NCI-H1105 (cell line): ENCODE measurements around the gene B3GALT2.
"Not testable (repeated sequence)": the region's sequence is repeated elsewhere in the genome, so short reads cannot be mapped to it uniquely, and the experiment has no call there.

ENCODE experiments used
- DNase-seq: peaks from one replicate; lab custom pipeline; 2025; lab: John Stamatoyannopoulos, UW

The B3GALT2 gene, protein sequence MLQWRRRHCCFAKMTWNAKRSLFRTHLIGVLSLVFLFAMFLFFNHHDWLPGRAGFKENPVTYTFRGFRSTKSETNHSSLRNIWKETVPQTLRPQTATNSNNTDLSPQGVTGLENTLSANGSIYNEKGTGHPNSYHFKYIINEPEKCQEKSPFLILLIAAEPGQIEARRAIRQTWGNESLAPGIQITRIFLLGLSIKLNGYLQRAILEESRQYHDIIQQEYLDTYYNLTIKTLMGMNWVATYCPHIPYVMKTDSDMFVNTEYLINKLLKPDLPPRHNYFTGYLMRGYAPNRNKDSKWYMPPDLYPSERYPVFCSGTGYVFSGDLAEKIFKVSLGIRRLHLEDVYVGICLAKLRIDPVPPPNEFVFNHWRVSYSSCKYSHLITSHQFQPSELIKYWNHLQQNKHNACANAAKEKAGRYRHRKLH

DNA sequence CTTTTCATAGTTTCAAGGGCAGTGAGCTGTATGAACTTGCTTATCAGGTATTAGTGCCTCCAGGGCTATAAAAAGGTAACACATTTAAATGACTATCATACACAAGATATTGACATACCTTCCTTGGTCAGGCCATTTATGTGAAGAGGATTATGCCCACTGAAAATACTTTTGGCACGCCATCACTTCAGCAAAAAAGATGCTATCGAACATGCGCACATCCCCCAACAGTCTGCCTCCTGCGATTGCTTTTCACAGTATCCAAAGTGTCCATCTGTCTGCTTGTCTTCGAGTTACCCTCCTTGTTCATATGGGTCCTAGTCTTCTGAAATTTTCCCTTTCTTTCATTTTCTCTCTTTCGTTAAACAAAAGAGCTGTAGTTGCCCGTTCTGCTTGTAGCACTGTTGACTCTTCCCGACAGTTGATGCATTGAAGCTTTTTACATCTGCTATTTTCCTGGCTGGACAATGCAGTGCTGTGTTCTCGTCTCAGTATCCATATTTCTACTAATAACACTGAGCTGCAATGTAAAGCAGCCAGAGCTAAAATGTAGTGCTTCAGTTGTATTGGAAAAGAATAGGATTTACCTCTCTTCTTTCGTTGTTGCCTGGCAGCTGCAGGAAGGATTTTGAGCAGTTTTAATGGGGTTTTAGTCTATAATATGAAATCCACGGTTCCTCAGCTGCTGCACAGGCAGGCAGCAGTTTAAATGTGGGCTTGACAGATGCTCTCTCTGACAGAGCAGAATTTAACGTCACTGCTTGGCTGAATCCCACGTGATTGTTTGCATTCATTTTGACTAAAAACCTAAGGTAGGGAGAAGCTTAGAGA lies at the start of gene B3GALT2:
Gene B3GALT2, minus strand, starts transcription at position 713 of the 831 bp plus-strand sequence. CDS start 5,051 bp downstream, outside the sequence.
- DNase-seq: no peak

DNA sequence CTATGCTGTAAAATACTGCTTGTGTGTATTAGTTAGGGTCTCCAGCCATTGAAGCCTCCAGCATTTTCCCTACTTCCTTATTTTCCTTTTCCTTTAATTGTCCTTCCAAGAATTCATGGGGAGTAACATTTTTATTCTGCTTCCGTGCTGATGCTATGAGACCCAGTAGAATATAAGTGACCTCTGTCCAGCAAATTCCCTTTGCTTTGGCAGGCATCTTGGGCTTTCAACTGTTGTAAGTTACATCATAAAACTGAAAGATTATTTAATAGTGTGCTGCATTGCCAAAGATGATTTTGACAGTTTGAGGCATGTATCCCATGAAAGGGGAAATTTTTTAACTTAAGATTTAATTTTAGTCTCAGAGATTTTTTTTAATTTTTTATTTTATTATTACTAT lies 48.1 kb upstream of the B3GALT2 start:
- DNase-seq: no peak

DNA sequence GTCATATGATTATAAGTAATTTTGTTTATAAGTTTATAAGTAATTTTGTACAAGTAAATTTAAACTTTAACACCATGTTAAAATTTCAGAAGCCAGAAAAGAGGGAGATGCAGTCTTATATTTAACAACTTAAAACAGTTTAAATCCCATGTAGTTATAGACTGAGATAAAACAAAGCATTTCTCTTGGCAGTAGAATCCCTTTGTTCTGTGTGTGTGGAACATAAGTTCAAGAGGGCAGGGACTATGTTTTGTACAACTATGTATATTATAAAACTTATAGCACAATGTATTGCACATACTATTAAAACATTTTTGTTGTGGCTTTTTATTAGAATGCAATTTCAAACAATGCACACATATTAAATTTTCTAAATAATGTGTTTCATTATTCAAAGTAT lies 44.7 kb upstream of the B3GALT2 start:
- not testable (repeated sequence) for DNase-seq

DNA sequence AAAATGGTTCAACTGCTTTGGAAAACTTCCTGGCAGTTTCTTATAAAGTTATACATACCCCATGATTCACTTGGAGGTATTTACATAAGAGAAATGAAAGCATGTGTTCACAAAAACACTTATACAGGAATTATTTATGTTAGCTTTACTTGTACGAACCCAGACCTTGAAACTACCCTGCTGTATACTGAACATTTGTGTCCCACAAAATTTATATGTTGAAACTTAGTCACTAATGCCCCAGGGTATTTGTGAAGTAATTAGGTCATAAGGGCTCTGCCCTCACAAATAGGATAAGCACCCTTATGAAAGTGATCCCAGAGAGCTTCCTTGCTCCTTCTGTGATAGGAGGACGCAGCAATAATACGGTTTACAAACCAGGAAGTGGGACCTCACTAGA lies 42.7 kb upstream of the B3GALT2 start:
- DNase-seq: no peak

DNA sequence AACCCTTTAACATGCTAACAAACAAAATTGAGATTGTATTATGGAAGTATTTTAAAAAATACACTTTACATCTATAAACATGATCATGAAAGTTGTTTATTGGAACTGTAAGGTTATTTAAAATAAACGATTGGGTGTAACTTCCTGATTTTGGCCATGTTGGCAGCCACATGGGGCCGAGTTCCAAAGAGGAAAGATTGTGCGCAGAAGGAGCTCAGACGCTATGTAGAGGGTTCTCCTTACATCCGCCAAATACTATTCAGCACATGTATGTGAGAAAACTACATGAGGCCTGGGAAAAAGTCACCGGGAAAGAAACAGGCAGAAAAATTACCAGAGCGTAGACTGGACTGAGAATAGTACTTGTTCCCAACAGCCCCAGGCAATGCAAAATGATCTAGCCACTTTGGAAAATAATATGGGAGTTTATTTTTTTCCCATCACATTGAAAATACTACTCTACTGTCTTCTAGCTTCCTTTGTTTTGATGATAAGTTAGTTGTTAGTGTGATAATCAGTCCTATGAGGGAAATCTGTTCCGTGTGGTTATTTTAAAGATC lies 35.7 kb upstream of the B3GALT2 start:
- no peak for DNase-seq

DNA sequence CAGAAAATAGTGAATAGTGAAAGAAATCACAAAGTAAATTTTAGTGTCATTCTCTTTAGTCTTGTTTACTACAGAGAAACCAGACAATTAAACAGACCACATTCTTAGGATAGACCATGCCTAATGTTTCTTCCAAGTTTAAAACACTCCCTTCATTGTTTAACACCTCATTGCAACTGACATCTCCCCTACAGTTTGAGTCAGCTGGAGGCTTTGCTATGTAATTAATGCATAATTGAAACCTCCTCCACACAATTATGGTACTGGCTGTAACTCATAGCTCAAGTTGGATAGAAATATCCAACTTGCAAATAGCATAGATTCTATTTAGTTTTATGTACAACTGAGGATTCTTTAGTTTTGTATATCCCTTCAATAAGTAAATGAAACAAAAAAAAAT lies 35.2 kb upstream of the B3GALT2 start:
- no peak for DNase-seq

DNA sequence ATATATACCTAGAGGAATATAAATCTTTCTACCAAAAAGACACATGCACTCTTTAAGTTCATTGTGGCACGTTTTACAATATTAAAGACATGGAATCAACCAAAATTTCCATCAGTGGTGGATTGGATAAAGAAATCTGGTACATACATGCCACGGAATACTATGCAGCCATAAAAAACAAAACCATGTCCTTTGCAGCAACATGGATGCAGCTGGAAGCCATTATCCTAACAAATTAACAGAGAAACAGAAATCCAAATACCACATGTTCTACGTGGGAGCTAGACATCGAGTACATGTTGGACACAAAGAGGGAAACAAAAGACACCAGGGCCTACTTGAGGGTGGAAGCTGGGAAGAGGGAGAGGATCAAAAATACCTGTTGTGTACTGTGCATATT lies 33.0 kb upstream of the B3GALT2 start:
- no peak for DNase-seq

DNA sequence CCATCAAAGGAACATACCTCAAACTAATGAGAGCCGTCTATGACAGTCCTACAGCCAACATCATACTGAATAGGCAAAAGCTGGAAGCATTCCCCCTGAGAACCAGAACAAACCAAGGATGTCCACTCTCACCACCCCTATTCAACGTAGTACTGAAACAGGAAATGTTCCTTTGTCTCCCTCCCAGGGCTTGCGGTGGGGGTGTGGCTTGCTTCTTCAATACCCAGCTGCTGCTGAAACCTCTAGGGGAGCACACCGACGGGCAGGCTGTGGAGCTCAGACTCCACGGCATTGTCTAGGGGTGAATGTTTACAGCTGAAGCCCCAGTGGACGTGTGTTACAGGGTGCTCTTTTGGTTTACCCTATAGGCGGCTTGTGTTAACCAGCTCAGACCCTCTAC lies 30.5 kb upstream of the B3GALT2 start:
- DNase-seq: no peak

DNA sequence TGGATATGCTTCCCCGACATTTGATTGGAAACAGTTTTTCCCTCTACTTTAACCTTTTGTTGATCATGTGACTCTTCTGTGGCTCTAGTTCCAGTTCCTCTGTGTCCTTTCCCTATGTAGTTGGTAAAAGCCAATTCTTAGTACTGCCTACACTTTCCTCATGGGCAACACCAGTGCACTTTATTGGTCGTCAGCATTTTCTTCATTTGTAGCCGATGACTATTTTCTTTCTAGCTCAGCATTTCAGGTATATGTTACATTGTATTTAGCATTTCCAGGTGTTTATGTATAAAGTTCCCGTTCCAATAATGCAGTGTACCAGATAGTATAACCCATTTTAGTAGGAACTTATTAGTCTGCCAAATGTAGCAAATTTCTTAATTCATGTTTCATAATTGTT lies 27.6 kb upstream of the B3GALT2 start:
- DNase-seq: no peak

DNA sequence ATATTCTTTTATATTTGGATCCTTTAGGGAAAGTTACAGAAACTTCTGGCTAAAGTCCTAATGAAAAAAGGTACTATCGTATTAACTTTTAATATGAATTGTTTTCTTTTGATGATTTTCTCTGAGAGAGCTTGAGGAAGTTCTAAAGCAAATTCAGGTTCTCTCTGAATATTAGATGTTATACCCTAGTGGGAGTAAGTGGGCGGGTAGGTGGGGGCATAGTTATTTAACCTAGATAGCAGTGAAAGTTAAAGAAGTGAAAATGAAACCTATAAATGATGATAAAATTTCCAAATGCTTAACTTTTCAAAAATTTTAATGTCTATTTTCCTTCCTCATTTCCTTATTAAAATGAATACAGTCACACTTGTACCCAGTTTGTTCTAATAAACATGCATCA lies 26.2 kb upstream of the B3GALT2 start:
- no peak for DNase-seq

DNA sequence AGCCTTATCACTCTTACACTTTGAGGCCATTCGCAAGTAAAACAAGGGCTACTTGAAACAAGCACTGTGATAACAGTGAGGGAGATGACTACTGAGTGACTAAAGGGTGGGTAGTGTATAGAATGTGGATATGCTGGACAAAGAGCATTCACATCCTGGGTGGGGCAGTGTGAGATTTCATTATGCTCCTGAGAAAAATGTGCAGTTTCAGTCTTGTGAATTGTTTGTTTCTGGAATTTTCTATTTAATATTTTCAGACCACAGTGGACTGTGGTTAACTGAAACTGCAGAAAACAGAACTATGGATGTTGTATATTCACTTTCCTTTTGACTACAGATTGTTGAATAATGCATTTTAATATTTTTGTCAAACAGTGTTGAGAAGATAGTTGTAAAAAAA lies 25.1 kb upstream of the B3GALT2 start:
- DNase-seq: no peak

DNA sequence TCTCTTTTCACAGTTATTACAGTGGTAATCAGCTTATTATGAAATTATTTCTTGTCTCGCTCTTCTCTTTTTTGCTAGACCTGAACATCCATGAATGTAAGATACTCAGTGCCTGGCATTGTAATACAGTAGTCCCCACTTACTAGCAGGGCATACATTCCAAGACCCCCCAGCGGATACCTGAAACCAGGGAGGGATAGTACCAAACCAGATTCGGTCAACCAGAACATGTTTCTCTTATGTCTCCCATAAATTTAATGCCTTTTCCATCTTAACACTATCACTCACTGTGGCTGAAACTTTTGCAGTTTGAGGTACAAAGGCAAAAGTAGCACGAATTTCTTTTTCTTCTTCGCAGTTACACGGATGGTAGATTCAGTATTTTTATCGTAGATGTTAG lies 24.6 kb upstream of the B3GALT2 start:
- no peak for DNase-seq

DNA sequence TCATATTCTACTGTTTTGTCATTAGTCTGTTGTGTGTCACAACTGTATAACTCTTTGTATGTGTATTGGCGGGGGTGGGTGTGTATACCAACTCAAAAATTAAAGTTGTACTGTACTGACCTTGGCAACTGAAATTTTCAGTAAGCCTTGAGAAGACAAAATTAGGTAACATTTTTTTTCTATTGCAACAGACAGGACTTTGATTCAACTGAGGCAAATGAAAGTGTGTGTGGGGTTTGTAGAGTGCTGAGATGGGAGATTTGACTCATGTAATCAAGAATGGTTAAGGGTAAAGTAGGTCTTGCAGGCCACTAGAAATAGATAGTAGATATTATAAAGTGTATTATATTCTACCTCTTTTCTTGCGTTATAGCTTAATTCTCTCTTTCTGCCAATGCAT lies 14.6 kb upstream of the B3GALT2 start:
- DNase-seq: no peak

DNA sequence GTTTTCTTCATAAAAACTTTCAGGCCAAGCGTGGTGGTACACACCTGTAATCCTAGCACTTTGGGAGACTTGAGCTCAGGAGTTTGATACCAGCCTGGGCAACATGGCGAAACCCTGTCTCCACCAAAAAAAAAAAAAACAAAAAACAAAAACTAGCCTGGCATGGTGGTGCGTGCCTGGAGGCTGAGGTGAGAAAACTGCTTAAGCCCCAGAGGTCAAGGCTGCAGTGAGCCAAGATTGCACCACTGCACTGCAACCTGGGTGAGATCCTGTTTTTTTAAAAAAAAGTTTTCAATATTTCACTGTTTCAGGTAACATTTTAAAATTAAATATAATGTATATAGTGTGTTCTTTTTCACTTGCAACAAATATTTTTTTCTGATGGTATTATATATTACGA lies 13.5 kb upstream of the B3GALT2 start:
- no peak for DNase-seq

DNA sequence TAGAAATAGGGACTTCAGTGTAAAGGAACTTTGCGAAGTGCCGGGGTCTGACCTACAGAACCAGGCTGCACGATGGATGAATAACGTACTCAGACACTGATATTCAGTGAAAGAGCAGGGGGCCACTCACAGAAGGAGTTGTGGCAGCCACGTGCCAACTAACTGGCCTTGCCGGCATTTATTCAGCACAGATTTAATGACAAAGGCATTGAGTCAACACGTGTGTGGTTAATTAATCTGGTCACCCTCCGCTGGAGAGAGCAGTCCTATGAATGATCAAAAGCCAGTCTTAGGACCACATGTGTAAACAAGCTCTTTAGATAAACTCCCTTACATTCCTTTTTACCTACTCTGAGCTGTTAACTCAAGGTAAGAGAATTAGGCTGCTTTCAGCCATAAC lies 6.2 kb upstream of the B3GALT2 start:
- no peak for DNase-seq

DNA sequence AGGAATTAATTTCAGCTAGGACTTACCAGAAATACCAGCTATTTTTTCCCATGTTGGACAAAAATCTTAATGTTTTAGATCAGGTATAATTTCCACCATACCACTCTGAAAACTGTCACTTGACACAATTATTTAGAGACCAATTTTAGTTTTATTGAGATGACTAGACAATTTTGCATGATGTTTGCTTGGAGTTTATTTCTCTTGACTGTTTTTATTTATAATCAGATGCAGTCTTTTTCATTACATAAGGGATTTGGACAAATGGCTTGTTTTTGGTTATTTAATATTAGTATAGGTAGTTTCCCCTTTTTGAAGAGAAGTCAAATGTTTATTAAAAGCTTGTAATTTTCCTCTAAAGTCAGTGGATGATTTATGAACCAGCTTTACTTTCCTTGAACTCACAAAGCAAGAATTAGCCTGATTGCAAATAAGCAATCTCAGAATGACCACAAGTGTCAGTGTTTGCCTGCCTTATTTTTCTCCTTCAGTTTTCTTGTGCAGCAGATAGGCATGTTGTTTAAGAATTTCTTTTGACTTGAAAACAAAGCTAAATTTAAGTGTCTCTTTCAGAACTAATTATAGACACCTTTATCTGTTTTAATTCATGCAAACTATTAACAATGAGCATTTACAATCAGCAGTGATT lies 3.8 kb upstream of the B3GALT2 start:
- DNase-seq: no peak

DNA sequence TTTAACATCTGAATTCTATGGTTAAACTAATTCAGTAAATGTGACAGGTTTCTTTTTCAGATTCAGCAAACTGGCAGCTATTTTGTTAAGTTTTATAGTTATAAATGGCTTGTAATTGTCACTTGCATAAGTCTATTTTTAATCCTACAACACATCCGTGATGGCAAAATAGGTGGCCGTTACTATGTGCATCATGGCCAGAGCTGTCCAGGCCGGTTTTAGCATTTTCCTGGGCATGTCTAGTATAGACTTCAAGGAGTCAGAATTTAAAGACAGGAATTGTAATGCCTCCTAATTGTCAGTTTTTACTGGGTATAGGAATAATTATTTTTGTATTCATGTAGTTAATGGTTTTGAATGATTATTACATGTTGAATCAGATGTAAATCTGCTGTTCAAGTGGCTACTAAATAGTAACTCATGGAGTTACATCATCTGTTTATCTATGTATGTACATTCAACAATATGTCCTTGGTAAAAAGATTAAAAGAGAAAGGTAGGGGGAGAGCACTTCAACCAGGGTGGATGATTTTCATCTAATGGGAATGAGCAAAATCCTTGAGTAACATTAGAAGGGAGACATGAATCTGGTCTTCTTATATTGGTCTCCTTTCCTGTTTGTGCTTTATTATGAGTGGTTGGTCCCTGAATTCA lies 3.2 kb upstream of the B3GALT2 start:
- DNase-seq: no peak

DNA sequence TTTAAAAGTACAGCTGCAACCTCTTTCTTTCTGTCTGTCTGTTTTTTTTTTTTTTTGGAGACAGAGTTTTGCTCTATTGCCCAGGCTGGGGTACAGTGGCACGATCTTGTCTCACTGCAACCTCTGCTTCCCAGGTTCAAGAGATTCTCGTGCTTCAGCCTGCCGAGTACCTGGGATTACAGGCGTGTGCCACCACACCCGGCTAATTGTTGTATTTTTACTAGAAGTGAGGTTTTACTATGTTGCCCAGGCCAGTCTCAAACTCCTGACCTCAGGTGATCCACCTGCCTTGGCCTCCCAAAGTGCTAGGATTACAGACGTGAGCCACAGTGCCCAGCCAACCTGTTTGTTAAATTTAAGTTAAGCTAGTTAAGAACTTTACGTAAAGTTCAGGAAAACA lies 2.5 kb upstream of the B3GALT2 start:
- not testable (repeated sequence) for DNase-seq

DNA sequence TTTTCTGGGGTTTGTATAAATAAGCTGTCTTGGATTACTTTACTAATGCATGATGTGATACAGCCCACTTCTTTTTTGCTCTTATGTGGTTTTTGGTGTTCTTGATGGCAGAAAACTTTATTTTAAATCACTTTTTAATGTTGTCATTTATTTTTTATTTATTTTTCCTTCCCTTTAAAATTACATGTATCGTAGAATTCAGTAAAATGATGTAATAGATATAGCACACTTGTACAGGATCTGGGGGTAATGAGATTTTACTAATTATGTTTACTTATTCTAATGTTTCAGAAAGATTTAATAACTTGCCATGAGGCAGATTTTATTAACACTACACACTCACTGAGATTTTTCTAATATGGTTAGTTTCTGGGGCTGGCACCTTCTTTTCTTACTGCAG lies 701 bp upstream of the B3GALT2 start:
- DNase-seq: no peak

DNA sequence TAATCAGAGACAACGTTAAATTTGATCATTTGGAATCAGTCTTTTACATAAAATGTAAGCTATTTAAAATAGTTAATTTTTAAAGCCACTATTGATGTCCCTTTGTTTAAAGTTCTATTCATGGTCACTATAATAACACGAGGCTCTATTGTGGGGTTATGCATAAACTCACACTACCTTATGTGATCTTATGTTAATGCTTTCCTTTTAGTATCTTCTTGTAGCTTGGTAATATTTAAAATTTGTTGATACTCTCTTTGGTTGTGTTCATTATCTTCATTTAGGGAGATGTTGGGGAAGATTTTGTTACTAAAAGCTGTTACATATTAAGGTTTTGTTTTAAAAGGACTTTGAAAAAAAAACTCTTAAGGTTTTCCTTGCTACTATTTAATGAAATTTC lies 1.2 kb downstream of the B3GALT2 start:
- DNase-seq: no peak

DNA sequence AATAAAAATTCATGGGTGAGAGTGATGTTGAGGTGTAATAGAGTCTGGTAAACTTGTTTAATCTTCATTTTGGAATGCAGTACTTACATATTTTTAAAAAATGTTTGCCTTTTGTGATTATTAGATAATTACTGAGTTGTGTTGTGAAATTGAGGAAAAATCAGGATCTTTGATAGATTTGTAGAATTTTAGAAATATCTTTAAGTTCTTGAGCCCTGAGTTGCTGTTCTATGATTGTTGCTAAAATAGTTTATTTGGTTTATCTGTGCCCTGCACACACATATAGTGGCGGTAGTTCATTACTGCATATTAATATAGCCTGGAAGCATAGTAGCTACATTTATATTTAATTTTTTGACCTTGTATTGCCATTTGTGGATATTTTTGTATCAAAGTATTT lies 1.6 kb downstream of the B3GALT2 start:
- no peak for DNase-seq

DNA sequence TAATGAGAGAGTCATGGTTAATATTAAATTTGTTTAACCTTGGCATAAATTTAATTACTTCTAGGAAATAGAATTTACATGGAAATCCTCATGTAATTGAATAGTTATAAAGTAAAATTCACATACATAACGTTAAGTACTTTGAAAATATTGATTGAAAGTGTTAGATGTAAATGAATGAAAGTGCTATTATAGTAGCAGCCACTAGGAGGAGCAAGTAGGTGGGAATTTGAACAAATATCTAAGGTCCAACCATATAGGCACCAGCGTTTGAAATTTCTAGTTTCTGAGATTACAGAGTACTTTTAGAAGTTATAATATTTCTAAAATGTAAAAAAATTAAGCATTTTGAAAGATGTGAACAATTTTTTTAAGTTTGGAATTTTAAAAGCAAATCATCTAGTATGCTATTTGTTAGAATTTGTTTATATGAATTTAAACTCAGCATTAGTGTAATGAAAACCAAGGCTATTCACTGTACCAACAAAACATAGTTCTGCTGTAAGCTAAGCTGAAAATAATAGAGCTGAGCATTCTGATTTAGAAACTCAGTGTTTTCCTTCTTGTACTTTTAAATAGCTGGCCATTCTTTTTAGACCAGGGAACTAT lies 3.3 kb downstream of the B3GALT2 start:
- peak; percentile 38 for DNase-seq
